ENCODE measurements around the gene CRYAB.
A peak's percentile ranks its signal among the peaks of the same experiment; 100 is the strongest.

CRYAB gene

GRCh38 chr11:111939836-111940604 is 28.4 kb upstream of the CRYAB start:
- peak; percentile 28 for DNase-seq (ENCODE audit: extremely low read depth, low read depth)
- TF ChIP-seq, protein P1, sequence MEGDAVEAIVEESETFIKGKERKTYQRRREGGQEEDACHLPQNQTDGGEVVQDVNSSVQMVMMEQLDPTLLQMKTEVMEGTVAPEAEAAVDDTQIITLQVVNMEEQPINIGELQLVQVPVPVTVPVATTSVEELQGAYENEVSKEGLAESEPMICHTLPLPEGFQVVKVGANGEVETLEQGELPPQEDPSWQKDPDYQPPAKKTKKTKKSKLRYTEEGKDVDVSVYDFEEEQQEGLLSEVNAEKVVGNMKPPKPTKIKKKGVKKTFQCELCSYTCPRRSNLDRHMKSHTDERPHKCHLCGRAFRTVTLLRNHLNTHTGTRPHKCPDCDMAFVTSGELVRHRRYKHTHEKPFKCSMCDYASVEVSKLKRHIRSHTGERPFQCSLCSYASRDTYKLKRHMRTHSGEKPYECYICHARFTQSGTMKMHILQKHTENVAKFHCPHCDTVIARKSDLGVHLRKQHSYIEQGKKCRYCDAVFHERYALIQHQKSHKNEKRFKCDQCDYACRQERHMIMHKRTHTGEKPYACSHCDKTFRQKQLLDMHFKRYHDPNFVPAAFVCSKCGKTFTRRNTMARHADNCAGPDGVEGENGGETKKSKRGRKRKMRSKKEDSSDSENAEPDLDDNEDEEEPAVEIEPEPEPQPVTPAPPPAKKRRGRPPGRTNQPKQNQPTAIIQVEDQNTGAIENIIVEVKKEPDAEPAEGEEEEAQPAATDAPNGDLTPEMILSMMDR (IDR thresholded peaks at IDR 0.05; ENCODE audit: low read depth, low read length), result no peak

DNA sequence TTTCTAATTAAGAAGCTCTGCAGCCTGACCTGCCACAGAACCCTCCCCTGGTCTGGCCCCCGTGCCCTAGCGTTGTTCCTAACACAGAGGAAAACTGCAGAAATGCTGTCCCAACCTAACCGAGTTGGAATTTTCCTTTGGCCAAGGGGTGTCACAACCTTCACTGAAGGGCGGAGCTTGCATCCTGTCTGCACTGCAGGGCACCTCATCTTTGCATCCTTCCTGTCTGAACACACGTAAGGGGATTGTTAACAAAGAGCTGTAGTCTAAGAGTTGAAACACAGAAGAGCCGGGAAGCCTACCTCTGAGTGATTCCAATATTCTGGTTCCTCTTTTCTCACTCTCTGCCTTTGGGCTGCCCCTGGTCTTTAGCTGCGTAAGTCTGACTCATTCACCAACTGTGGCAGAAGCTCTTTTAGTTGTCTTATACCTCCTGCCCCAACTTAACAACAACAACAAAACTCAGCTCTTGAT is 27.2 kb upstream of the CRYAB start:
- no peak for DNase-seq (ENCODE audit: extremely low read depth, low read depth)
- TF ChIP-seq, protein P1 (IDR thresholded peaks at IDR 0.05; ENCODE audit: low read depth, low read length), result no peak

- no peak for DNase-seq (ENCODE audit: extremely low read depth, low read depth)
- TF ChIP-seq, protein P1 (IDR thresholded peaks at IDR 0.05; ENCODE audit: low read depth, low read length), result no peak
These were observed 26.3 kb upstream of the CRYAB start for GRCh38 chr11:111937844-111938243.

DNA sequence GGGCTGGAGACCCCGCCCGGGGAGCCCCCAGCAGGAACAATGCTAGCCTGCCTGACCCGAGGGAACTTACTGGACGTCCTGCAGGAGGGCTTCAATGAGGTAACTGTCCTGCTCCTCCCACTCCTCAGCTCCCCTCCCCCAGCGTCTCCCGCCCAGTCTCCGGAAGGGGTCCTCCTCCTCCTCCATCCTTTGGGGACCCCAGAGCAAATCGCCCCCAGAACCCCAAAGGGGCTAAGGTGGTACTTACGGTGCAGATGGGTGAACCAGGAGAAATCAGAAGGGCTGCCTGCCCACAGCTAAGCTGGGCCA is 25.8 kb upstream of the CRYAB start:
- TF ChIP-seq, protein P1 (IDR thresholded peaks at IDR 0.05; ENCODE audit: low read depth, low read length), result no peak

GRCh38 chr11:111936040-111936540 is 24.5 kb upstream of the CRYAB start:
- TF ChIP-seq, protein P1 (IDR thresholded peaks at IDR 0.05; ENCODE audit: low read depth, low read length), result no peak
- no peak for DNase-seq (ENCODE audit: extremely low read depth, low read depth)

More for the DNA sequence above, 25.8 kb upstream of the CRYAB start:
- no peak for DNase-seq (ENCODE audit: extremely low read depth, low read depth)

DNA sequence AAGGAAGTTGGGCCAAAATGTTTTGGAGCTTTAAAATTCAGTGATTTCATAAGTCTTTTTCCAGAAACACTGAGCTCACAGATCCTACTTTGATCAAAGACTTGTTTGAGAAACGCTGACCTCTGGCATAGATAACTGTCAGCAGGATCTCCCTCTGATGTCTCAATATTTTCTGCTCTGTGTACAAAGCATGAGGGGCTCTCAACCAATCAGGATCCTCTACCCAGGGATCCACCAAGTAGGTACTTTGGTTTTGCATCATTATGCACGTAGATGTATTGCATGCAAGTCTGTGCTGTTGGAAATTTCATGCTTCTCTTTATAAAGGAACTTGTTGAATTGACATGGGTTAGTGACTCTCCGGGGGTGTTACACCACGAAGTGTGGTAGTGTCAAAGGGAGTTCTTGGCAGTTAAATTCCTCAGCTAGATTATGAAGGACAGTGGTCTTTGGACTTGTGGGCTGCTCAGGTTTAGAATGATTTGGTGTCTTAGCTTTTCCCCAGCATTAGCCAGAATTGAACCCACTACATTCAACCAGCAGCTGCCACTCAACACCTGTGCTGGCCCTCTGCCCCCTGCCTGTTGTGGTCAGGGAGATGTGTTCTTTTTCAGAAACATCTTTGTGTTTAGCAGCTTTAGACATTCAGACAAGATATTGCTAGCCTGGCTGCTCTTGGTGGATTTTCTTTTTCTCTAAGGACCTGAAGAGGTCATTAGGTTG is 23.9 kb upstream of the CRYAB start:
- DNase-seq (ENCODE audit: extremely low read depth, low read depth), result no peak

More for the DNA sequence above, 23.9 kb upstream of the CRYAB start:
- TF ChIP-seq, protein P1 (IDR thresholded peaks at IDR 0.05; ENCODE audit: low read depth, low read length), result no peak

All from AG09319 (cell line).